Activated CD4-positive, alpha-beta T cell treated with anti-CD3 and anti-CD28 coated beads, Interleukin-2, Interleukin-4, amounts not matched to agents 100 ng/mL and 50 ng/mL, durations not matched to agents 16 hours and 8 hours (primary cell): Measurements from ENCODE around the gene TOP3A.
A peak's percentile ranks its signal among the peaks of the same experiment; 100 is the strongest.
"Not testable (repeated sequence)": the region's sequence is repeated elsewhere in the genome, so short reads cannot be mapped to it uniquely, and the experiment has no call there.

Experiments used
- DNase-seq: peaks from one replicate; pipeline ENCODE4 v3.0.0-alpha.2; 2020; ENCODE audit warnings: low spot score

TOP3A gene

GRCh38 chr17:18314731-18315561 lies at the start of gene TOP3A, which contains the start of gene SMCR8:
Gene TOP3A (minus strand): TSS chr17:18314994. CDS start chr17:18314778, 216 bp downstream.
Gene SMCR8 (plus strand): TSS chr17:18315293. CDS start chr17:18315790, 497 bp downstream.
- DNase-seq, result peak; percentile 98

GRCh38 chr17:18364166-18364565 lies 49.4 kb upstream of the TOP3A start:
- DNase-seq, result no peak

GRCh38 chr17:18363101-18364049 lies 48.6 kb upstream of the TOP3A start, which contains the start of gene SHMT1:
Gene SHMT1 (minus strand): TSS chr17:18363550. CDS start chr17:18355981, 7,569 bp downstream.
- peak; percentile 96 for DNase-seq

GRCh38 chr17:18362698-18363100 lies 47.9 kb upstream of the TOP3A start:
- DNase-seq, result peak; percentile 15

- DNase-seq, result no peak
Observed at GRCh38 chr17:18361837-18362697, 47.3 kb upstream of the TOP3A start.

- DNase-seq, result no peak
Observed at GRCh38 chr17:18360518-18360917, 45.7 kb upstream of the TOP3A start.

- no peak for DNase-seq
Observed at GRCh38 chr17:18356624-18357023, 41.8 kb upstream of the TOP3A start.

GRCh38 chr17:18353541-18353940 lies 38.7 kb upstream of the TOP3A start:
- DNase-seq, result no peak

- no peak for DNase-seq
Observed at GRCh38 chr17:18344021-18344420, 29.2 kb upstream of the TOP3A start.

- DNase-seq, result no peak
Observed at GRCh38 chr17:18339933-18340332, 25.1 kb upstream of the TOP3A start.

- DNase-seq, result not testable (repeated sequence)
Observed at GRCh38 chr17:18338158-18338557, 23.4 kb upstream of the TOP3A start.

GRCh38 chr17:18332909-18333489 lies 18.2 kb upstream of the TOP3A start:
- DNase-seq, result peak; percentile 33

- DNase-seq, result no peak
Observed at GRCh38 chr17:18331879-18332278, 17.1 kb upstream of the TOP3A start.

GRCh38 chr17:18328643-18329204 lies 13.9 kb upstream of the TOP3A start:
- DNase-seq, result no peak

GRCh38 chr17:18327556-18327955 lies 12.8 kb upstream of the TOP3A start:
- no peak for DNase-seq

- DNase-seq, result no peak
Observed at GRCh38 chr17:18327093-18327492, 12.3 kb upstream of the TOP3A start.

GRCh38 chr17:18326572-18326971 lies 11.8 kb upstream of the TOP3A start:
- DNase-seq, result no peak

- DNase-seq, result no peak
Observed at GRCh38 chr17:18326039-18326438, 11.2 kb upstream of the TOP3A start.

- DNase-seq, result no peak
Observed at GRCh38 chr17:18324140-18325050, 9.6 kb upstream of the TOP3A start.
